ENCODE results near the gene LRRC57. TPM values are rescaled to one million over a fixed set of nuclear protein-coding genes. Genes with fewer than 3 reads are reported as not detected.

Gene LRRC57
- total RNA-seq, 1 experiment from 2014 or later: 16.6 TPM

DNA sequence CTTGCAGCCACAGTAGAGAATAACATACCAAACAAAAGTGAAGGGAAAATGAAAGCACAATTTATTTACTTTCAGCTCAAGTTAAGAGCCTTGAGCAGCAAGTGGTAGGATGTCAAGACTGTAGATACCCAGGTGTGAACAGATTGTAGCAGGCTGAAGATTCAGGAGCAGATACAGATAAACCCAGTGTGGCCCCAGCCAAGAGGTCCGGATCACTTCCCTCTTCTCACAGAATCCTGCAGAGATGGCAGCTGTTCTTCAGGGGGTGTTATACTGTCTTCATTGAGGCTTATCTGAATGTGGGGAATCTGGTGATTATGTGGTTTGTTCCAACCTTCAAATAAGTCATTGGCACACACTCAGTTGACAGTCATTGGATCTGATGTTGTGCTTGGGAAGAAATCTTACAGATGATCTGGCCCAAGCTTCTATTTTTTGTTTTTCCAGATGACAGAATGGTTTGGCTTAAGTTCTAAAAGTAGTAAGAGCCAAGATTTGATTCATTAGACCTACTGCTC lies 29.0 kb upstream of the LRRC57 start:
- Histone ChIP-seq H3K79me2 (ENCODE audit: insufficient read depth, low read length) (no peaks in the 10 kb centered on the region), H3K4me2 (ENCODE audit: low read length) (no peak overlapping the region), H3K9ac (ENCODE audit: low read length) (no peak overlapping the region), H3K27ac (ENCODE audit: low read depth, low read length) (no peak overlapping the region), H3K9me2 (ENCODE audit: insufficient read depth) (no peaks in the 10 kb centered on the region), H2AFZ (ENCODE audit: low read depth, low read length, poor library complexity, severe bottlenecking) (no peak overlapping the region), H3K4me3 (replicated peaks in 1 of 2; ENCODE audit: low read depth in 1 of 2, low read length in 2 of 2) (no peak overlapping the region), H3K4me1 (ENCODE audit: control insufficient read depth in 1 of 2, insufficient read depth in 2 of 2, low read length in 2 of 2) (peaks cover 16 to 31% of the 10 kb centered on the region in 2 experiments), H3K27me3 (ENCODE audit: insufficient read depth, low read length) (no peaks in the 10 kb centered on the region; the same call in 1 of the 2 replicates), H4K20me1 (ENCODE audit: insufficient read depth) (no peaks in the 10 kb centered on the region), H3K9me3 (ENCODE audit: control insufficient read depth in 1 of 2, insufficient read depth in 1 of 2, low read depth in 1 of 2, low read length in 2 of 2) (no peaks in the 10 kb centered on the region), H3K36me3 (ENCODE audit: control insufficient read depth in 1 of 2, insufficient read depth in 2 of 2, low read length in 2 of 2) (no peaks in the 10 kb centered on the region)
- ChIA-PET CTCF (no interaction called here), RAD21 (ENCODE audit: low non-redundant PET in 1 of 2, low total read pairs in 2 of 2, uncharacterized antibody in 2 of 2, unreplicated experiment in 2 of 2) (no interaction called here), POLR2A (no interaction called here)
- no peak for DNase-seq (ENCODE audit: low read depth, low spot score)
- intact Hi-C loops (cut with micrococcal nuclease): no loop called here
- no TSS peak for BruUV-seq (replicated peaks)
- no peak for ATAC-seq
- TF ChIP-seq, protein P1, sequence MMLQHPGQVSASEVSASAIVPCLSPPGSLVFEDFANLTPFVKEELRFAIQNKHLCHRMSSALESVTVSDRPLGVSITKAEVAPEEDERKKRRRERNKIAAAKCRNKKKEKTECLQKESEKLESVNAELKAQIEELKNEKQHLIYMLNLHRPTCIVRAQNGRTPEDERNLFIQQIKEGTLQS (IDR thresholded peaks at IDR 0.05): no peak
- TF ChIP-seq, protein P2, sequence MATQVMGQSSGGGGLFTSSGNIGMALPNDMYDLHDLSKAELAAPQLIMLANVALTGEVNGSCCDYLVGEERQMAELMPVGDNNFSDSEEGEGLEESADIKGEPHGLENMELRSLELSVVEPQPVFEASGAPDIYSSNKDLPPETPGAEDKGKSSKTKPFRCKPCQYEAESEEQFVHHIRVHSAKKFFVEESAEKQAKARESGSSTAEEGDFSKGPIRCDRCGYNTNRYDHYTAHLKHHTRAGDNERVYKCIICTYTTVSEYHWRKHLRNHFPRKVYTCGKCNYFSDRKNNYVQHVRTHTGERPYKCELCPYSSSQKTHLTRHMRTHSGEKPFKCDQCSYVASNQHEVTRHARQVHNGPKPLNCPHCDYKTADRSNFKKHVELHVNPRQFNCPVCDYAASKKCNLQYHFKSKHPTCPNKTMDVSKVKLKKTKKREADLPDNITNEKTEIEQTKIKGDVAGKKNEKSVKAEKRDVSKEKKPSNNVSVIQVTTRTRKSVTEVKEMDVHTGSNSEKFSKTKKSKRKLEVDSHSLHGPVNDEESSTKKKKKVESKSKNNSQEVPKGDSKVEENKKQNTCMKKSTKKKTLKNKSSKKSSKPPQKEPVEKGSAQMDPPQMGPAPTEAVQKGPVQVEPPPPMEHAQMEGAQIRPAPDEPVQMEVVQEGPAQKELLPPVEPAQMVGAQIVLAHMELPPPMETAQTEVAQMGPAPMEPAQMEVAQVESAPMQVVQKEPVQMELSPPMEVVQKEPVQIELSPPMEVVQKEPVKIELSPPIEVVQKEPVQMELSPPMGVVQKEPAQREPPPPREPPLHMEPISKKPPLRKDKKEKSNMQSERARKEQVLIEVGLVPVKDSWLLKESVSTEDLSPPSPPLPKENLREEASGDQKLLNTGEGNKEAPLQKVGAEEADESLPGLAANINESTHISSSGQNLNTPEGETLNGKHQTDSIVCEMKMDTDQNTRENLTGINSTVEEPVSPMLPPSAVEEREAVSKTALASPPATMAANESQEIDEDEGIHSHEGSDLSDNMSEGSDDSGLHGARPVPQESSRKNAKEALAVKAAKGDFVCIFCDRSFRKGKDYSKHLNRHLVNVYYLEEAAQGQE (IDR thresholded peaks at IDR 0.05; ENCODE audit: low read depth): no peak
- TF ChIP-seq EZH2phosphoT487 (IDR thresholded peaks at IDR 0.05; ENCODE audit: borderline replicate concordance) (no peak), FOSL1 (IDR thresholded peaks at IDR 0.05; ENCODE audit: low read depth) (no peak), ELF1 (IDR thresholded peaks at IDR 0.05; ENCODE audit: borderline replicate concordance, low read depth) (no peak), SP1 (IDR thresholded peaks at IDR 0.05; ENCODE audit: low read depth) (no peak), ZNF274 (IDR thresholded peaks at IDR 0.05; ENCODE audit: low read depth, low read length) (no peak)
